ENCODE measurements around the gene SLC1A2.

The SLC1A2 gene

DNA sequence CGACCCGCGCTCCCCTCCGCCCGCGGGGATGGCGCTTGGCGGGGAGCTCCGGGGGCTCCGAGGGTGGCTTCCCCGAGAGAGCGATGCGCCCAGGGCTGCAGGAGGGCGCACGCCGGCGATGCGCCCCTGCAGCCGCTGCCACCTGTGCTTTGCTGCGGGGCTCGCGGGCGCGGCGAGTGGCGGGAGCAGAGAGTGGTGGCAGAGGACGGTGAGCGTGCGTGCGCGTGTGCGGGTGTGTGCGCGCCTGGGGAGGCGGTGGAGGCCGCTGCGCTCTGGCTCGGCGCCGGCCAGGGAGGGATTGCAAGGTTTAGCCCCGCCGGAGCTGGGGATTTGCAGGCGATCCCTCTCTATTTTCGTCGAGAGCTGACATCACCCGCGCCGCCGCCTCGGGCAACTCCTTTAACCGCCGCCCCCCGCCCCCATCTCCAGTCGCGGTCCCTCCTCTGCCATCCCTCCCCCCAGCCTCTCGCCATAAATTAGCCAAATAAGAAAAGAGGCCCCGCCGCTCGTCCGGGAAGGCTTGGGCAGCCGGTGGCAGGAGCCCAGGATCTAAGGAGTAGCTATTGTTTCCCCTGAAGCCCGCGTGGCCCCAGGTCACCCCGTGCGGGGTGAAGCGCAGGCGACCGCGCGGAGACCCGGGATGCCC is at the start of gene SLC1A2:
Gene SLC1A2, minus strand, starts transcription at position 375 of the 646 bp plus-strand sequence. CDS start 592 bp downstream, outside the sequence.
- DNase-seq (ENCODE audit: low read depth, low spot score), result no peak

DNA sequence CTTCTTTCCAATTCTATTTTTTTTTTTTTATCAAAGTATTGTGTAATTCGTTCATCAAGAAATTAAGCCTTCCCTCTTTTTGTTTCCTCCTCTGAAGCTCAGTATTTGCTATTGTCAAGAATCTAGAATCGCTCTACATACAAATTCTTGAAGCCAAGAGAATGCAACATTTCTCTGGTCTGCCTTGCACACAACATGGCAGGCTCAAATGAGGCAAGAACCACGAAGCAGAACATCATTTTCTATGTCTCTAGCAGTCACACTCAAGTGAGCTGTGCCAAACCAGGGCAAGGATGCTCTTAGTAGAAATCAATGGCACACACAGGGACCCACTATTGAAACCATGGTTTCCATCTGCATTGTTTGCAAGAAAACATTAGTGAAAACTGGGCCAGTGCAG is 46.7 kb upstream of the SLC1A2 start:
- no peak for DNase-seq (ENCODE audit: low read depth, low spot score)

DNA sequence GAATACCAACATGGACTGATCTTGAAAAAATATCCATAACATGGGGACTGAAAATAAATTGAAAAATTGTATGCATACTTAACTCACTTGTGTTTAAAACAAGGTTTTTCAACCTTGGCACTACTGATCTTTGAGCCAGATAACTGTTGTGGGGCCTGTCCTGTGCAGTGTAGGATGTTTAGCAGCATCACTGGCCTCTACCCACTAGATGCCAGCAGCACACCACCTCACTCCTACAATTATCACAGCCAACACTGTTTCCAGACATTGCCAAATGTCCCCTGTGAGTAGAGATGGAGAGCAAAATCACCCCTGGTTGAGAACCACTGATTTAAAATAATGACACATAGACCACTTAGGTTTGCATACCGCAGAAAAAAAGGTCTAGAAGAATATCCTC is 45.0 kb upstream of the SLC1A2 start:
- no peak for DNase-seq (ENCODE audit: low read depth, low spot score)

DNA sequence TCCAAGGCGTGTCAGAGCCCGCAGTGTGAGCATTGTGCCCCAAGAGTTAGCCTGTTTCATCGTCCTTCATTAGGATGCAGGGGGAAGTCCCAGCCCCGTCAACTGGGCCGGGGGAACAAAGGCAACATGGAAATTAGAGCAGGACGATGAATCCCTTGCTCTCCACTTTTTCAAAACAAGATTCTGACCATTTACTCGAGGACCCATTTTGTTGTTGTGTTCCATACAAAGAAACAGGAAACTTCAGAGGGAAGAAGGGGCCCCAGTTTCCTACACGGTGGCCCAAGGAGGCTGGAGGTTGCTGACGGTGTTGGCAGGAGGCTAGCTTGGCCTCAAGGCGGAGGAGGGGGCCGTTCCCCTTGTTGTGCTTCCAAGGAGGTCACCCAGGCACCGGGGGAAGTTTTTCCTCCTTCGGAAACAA is 44.0 kb upstream of the SLC1A2 start:
- no peak for DNase-seq (ENCODE audit: low read depth, low spot score)

DNA sequence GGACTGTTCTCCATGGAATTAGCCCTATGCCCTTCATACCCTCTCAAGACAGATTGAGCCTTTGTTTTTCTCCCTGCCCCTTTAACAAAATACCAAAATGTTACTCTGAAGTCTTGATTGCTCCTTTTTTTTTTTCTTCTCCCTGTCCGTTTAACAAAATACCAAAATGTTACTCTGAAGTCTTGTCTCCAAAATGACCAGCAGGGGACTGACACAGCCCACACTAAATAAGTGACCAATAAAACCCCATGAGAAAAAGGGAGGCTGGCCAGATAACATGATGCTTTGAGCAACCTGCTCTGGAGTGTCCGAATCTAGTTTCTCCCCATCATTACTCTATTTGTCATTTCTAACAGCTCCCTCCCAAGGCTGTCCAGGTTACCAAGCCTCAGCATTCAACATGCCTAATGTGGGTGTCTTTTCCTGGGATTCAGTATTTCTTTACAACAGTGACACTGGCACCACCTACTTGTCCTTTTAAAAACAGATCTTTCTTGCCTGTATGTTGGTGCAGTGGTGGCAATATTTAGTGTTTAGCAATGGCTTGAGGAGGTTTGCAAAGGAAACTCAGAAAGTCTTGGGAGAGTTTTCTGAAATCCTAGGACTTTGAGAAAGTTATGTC is 42.7 kb upstream of the SLC1A2 start:
- DNase-seq (ENCODE audit: low read depth, low spot score), result no peak

DNA sequence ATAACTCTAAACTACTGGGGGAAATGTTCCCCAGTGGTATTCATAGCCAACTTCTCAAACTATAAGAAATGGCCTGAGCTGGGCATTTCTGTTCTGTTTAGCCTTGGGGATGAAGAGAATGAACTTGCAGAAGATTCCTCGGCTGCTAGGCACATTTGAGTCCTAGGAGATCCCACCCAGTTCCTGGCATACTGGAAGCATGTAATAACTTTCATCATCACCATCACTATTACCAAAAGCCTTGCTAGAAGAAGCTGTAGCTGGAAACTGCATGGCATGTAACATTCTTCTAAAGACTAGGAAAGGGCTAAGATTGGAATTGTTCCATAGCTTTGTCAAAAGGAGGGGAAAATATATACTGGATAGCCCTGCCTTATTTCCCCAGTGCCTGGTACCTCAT is 40.1 kb upstream of the SLC1A2 start:
- DNase-seq (ENCODE audit: low read depth, low spot score), result no peak

DNA sequence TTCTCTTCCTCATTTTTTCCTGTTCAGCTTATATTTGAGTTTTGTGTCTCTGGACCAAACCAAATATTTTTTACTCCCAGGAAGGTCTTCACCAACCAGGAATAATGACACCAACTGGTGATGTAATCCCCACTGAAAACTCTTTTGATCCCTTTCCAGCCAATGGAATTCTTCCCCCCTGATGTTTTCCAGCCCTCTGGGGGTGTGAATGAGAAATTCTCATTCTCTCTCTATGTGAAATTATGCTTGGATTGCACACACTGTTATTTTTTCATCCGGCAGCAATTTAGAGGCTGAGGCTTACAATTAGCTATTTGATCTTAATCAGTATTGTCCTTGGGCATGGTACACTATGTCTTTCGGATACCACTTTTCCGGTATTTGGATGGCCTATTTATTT is 39.5 kb upstream of the SLC1A2 start:
- no peak for DNase-seq (ENCODE audit: low read depth, low spot score)

DNA sequence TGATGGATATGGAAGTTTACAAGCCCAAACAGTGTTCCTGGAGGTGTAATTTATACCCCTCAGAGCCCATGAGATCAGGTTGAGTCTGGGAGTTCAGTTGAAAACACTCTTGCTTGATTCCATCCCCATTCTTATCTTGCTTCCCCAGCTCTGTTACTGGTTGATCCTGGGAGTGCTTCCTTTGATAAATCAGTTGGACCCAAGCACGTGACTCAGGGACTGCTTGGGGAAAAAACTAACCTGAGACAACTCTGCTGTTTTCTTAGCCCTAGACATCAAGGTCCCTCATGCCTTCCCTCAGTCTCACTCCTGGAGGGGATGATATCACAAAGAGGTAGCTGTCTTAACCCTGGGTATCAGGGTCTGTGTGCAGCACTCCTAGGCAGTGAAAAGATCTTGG is 35.0 kb upstream of the SLC1A2 start:
- no peak for DNase-seq (ENCODE audit: low read depth, low spot score)

DNA sequence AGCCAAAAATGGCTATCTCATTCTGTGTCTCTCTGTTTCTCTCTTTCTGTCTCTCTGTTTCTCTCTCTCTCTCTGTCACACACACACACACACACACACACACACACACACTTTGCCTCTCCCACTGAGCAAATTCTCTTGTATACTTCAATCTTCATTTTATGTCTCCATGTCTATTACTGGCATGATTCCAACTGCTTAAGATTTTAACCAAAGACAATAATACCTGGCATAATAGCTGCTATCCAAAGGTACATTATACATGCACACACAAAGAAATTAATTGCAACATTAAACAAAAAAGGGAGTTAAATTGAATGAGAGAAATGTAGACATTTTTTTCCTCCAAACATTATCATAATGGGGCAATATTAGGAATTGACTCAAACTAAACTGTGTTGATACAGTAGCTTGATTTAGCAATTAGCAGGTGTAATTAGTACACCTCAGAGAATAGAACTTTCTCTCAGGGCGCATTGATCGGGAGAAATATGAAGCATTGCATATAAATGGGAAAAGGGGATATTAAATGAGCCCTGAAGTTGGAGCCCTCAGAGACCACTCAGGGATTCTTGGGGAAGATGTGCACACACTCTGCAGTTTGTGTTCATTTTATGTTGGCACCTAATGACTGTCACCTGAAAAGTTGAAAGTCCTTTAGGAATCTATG is 17.4 kb upstream of the SLC1A2 start:
- no peak for DNase-seq (ENCODE audit: low read depth, low spot score)

DNA sequence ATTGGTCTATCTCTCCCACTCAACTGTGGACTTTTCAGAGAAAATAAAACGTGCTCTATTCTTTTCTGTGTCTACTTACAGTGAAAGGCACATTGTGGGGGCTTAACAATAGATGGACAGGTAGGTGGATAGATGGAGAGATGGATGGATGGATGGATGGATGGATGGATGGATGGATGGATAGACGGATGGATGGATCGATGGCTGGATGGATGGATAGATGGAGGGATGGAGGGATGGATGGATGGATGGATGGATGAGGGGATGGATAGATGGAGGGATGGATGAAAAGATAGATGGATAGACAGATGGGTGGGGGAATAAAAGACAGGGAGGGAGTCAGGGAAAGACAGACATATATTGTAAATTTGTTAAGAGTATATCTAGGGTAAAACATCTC is 14.2 kb upstream of the SLC1A2 start:
- DNase-seq (ENCODE audit: low read depth, low spot score), result no peak

DNA sequence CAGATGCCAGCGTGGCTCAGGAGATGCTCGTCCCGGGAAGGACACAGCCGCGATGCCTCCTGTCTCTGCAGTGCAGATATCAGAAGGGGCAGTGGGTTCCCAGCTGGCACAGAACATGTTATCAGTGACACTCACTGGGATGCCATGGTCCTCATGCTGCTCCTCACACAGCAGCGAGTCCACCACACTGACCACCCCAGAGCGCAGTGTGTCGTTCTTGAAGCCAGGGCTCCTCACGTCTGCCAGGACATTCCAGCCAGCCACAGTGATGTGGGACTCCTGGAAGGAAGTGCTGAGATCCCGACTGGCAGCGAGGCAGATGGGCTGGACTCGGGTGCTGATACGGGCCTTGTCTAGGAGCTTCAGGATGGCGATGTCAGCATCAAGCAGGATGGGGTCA is 13.1 kb upstream of the SLC1A2 start:
- no peak for DNase-seq (ENCODE audit: low read depth, low spot score)

DNA sequence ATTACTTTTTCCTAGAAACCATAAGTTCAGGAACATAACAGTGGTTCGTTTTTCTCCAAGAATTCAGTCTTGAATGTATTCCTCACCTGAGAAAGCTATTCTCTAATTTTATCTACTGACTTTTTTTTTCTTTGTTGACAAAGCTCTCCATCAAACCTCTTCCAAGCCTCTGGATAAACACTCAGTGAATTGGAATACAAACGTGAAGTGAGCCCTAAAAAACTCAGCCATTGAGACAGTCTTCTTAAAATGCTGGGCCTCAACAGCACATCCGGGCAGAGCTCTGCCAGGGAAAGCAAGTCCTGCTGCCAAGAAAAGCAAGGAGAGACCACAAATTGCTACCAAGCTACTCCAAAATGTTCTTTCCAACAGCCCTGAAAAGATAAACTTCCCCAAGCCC is 7.7 kb upstream of the SLC1A2 start:
- no peak for DNase-seq (ENCODE audit: low read depth, low spot score)

DNA sequence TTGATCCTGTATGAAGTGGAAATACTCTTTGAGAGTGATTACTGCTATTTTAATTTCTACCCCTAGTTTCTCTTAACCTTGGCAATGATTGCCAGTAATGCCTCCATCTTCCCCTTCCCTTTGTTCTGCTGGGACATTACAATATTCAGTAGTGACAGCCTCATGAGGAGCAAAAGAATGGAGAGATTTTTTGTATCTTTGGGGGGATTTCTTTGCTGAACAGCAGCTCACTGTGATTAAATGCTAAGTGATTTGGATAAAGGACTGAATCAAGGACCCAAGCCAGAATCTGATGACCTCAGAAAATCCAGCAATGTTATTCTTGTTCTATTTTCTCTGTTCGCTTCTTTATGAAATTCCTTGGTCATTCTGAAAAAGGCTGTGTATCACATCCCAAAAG is 7.0 kb upstream of the SLC1A2 start:
- no peak for DNase-seq (ENCODE audit: low read depth, low spot score)

DNA sequence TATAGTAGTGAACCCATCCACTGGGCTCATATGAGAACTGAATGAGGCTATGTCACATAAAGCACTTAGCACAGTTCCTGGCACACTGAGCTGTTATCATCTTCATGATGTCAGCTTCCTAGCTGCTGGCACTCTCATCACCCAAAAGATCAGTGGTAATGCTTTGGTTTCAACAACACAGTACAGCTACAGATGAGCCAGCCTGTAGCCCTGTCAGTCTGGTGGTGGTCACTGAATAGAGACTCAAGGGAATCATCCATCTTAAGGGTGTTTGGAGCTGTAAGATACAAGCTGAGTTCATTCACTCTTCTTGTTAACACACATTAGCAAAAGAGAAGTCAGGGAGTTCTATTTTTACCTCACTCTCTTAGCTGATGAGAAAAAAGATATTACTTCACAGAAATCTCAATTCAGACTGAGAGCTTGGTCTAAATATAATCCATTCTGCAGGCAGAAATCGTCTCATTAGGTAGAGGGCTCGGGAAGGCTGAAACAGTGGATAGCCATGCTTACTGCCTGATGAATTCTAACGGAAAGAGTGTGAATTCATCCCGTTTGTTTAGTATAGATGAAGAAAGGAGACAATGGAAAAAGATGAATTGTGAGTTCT is 6.3 kb upstream of the SLC1A2 start:
- no peak for DNase-seq (ENCODE audit: low read depth, low spot score)

DNA sequence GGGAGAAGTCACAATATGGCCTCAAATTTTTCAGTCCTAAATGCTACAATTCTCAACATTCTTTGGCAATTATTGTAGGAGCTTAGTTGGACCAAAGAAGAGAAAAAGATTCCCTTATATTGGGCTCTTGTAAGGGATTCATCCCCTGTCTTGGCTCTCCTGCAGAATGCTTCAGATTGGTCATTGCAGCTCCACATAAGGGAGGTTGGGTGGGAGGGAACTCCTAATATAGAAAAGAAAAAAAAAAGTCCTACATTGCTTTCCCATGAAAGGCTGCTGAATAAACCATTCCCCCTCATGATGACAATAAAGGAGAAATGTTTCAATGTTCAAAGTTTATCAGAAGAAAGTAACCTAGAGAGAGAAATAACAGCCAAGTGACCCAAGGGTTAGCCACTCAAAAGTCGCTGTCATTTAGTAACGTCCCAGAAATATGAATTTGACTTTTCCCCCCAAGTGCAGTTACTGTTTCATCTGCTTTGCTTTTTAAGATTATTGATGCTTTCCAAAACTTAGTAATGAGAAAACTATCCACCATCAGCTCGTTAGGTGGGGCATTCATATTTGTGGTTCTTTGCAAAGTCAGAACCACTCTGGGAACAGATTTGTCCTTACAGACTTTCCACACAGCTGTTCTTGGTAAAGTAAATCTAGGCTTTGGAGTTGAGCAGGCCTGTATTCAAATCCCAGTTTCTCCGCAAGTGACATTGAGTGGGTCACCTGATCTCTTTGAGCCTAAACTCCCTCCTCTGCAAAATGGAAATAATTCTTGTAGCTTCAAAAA is 5.0 kb upstream of the SLC1A2 start:
- no peak for DNase-seq (ENCODE audit: low read depth, low spot score)

DNA sequence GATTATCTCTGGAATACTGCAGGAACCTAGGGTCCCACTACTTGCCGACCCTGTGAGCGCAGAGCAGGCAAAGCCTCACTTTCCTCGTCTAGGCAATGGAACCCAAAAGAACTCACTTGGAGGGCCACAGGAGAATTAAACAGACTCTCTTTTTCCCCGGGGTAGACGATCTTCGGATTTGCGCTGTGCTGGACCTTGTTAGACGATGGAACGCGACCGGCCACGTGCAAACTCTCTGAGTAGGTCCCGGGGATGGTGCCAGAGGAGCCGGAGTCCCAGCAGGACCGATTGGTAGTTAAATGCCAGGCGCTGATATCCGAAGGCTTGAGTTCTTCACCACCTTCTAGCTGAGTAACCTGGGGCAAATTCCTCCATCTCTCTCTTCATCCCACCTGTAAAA is 1.0 kb upstream of the SLC1A2 start:
- no peak for DNase-seq (ENCODE audit: low read depth, low spot score)

DNA sequence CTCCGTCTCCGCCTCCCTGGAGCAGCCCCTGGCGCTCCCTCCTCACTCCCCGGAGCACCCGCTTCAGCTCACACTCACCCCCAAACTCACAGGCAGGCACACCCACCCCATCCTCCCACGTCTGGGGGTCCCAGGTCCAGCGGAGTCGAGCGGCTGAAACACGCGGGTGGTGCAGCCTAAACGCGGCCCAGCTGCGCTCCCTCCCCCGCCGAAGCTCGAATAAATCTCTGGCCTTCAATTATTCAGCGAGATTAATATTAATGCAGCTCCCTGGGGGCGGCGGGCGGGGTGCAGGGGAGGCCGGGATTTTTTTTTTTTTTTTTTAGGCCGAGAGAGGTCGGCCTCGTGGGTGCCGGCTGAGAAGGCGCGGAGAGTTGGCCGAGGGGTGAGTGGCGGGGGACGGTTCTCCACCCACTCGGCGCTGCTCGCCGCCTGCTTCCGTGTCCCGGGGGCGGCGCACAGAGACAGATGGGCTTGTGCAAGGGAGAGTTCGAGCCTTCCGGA is 524 bp upstream of the SLC1A2 start:
- DNase-seq (ENCODE audit: low read depth, low spot score), result no peak

DNA sequence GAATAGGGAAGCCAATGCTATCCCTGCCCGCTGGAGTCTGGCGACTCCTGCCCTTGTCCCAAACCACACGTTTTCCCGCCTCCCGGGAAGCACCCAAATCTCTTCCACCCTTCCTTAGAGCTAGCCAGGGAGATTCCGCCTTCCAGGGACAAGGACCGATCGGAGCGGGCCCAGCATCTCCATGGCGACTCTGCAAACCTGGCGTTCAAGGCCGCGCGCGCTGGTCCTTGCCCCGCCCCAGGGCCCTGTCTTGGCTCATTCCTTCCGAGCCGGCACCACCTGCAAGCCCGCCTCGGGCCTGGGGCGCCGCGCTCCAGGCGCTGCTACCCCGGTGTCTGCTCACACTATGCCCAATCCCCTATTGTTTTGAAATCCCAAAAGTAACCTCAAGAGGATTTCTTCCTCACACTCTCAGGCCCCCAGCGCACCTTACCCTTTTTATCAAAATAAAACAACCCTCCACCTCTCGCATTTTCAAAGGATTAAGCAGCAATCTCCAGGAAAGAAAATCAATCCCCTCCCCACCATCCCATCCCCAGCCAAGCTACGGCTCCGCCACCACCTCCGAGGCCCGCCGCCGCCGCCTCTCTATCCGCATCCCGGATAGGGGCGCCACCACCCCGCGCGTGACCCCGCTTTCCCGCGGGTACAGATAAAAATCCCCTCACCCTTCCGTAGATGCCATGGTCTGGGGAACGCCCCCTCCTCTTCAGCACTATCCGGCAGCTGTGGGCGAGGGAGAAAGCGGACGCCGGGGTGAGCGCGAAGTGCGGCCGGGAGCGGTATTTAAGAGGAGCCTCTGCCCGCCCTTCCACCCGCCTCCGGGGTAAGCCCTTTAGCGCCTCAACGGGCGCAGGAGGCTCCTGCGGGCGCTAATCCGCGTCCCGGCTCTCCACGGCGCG is 825 bp downstream of the SLC1A2 start:
- no peak for DNase-seq (ENCODE audit: low read depth, low spot score)

DNA sequence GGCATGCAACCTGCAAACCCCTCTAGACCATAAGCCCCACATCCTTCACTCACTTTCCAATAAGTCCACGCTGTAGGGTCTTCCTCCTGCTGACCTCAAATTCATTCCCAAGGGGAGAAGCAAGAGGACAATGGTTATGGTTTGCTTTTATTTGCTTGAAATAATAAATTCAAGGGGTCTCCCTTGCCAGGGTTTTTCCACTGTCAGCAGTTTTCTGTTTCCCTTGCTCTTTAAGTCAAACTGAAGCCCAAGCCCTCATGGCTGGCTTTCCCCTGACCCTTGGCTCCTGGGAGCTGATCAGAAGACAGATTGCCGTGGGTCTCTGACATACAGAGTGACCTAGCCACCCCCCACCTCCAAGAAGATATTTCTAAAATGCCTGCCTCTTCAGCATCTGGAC is 3.9 kb downstream of the SLC1A2 start:
- no peak for DNase-seq (ENCODE audit: low read depth, low spot score)

DNA sequence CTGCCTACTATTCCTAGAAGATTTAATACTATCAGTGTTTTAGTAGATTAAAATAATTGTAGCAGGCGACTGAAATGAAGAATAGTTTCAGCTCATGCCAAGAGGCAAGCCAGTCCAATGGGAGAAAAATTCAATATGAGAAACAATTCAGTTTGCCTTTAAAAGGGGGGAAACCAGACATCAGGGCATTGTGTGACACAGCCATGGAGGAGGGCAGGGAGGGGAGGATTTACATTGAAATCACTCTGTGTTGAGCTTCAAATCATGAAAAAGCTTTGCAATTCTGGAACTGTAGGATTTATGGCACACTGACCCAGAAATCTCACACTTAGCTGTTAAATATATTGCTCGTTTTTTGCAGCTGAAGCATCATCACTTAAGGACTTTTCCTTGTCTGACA is 4.6 kb downstream of the SLC1A2 start:
- no peak for DNase-seq (ENCODE audit: low read depth, low spot score)

DNA sequence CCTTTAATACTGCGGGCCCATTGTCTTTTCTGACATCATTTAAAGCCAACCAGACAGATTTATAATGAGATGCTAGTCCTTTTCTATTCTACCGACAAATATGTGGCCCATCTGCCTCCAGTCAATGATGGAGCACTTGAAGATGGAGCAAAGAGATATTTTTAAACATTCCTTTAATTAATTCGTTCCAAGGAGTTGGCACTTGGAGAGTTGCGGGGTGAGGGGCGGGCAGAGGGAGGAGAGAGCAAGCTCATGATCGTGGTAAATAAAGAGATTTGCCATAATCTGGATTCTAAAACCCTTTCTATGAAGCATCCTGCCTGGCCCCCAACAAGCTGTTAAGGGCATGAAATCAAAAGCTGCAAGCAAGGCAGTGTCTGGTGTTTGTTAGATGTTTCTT is 5.0 kb downstream of the SLC1A2 start:
- DNase-seq (ENCODE audit: low read depth, low spot score), result no peak
